Measurements from ENCODE around the gene PLEKHH2. TPM values are rescaled to one million over a fixed set of nuclear protein-coding genes. Genes with fewer than 3 reads are reported as not detected.

Gene PLEKHH2
- total RNA-seq, 1 donor from 2014 or later = 1.8 TPM

DNA sequence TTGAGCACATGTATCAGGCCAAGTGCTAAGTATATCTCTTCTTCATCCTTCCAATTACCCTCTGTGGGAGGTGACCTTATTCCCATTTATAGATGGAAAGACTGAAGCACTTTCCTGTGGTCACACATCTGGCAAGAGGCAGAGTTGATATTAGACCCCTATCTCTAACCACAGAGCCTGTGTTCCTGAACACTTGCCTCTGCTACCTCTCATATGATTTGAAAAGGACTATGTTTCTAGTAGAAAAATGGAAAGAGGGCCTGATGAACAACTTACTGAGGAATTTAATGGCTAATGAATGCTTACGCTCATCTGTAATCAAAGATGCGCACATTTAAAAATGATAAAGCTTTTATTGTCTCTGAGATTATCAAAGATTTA, 90.6 kb downstream of the PLEKHH2 start:
- no peak for FAIRE-seq

DNA sequence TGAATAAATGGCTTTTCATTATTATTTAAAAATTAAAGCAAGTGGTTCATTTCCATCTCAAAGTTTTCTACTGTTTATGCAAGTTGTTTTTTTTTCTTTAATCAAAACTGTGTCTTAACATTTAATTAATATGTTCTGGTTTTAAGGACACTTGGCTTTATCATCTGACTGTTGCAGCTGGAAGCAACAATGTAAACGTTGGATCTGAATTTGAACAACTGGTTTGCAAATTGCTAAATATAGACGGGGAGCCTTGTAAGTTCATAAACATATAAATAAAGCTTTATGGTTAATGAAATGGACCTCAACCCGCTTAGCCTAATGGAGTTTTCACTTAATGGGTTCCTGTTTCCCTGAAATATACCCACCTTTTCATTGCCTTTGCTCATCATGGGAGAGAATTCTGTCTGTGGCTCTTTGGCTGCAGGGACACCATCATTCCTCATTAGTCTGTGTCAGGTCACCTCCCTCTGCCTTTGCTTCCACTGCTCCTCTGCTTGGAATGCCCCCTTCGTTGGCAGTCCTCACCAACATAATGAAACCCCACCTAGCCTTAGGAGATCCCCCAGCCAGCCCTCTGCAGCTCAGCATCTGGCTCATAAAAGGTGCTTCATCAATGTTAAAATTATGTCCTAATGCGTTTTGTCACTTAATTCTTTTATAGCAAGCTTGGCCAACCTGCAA, 92.6 kb downstream of the PLEKHH2 start:
- Histone ChIP-seq H3K36me3 (ENCODE audit: control insufficient read depth, insufficient read depth, low read length) (no peaks in the 10 kb centered on the region), H3K27me3 (ENCODE audit: control insufficient read depth, insufficient read depth, low read length) (no peaks in the 10 kb centered on the region), H3K4me3 (ENCODE audit: low read depth, low read length) (no peak overlapping the region)
- FAIRE-seq (no peak), DNase-seq (ENCODE audit: low read depth) (no peak)
- TF ChIP-seq, protein P1, sequence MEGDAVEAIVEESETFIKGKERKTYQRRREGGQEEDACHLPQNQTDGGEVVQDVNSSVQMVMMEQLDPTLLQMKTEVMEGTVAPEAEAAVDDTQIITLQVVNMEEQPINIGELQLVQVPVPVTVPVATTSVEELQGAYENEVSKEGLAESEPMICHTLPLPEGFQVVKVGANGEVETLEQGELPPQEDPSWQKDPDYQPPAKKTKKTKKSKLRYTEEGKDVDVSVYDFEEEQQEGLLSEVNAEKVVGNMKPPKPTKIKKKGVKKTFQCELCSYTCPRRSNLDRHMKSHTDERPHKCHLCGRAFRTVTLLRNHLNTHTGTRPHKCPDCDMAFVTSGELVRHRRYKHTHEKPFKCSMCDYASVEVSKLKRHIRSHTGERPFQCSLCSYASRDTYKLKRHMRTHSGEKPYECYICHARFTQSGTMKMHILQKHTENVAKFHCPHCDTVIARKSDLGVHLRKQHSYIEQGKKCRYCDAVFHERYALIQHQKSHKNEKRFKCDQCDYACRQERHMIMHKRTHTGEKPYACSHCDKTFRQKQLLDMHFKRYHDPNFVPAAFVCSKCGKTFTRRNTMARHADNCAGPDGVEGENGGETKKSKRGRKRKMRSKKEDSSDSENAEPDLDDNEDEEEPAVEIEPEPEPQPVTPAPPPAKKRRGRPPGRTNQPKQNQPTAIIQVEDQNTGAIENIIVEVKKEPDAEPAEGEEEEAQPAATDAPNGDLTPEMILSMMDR (IDR thresholded peaks at IDR 0.05; ENCODE audit: insufficient read depth, low read length, severe bottlenecking) = no peak

More for the DNA sequence above, 90.6 kb downstream of the PLEKHH2 start:
- TF ChIP-seq, protein P1 (IDR thresholded peaks at IDR 0.05; ENCODE audit: insufficient read depth, low read length, severe bottlenecking) = no peak
- Histone ChIP-seq H3K36me3 (ENCODE audit: control insufficient read depth, insufficient read depth, low read length) (no peaks in the 10 kb centered on the region), H3K27me3 (ENCODE audit: control insufficient read depth, insufficient read depth, low read length) (no peaks in the 10 kb centered on the region), H3K4me3 (ENCODE audit: low read depth, low read length) (no peak overlapping the region)
- DNase-seq (ENCODE audit: low read depth) = no peak

DNA sequence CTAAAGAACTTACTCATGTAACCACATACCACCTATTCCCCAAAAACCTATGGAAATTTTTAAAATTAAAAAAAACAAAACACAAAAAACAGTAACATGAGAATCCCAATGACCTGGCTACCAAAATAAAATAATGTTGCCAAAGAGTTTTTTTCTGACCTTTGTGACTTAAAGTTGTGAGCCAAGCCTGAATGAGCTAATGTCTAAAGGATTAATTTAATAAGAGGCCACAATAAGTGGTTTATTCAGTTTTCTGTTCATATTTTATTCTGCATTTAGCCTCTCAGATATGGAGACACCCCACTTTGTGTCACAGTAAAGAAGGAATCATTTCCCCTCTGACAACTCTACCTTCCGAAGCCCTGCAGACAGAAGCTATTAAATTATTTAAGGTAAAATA, 94.2 kb downstream of the PLEKHH2 start:
- no peaks in the 10 kb centered on the region for H3K36me3 ChIP-seq (ENCODE audit: control insufficient read depth, insufficient read depth, low read length)
- TF ChIP-seq, protein P1 (IDR thresholded peaks at IDR 0.05; ENCODE audit: insufficient read depth, low read length, severe bottlenecking) = no peak
- no peaks in the 10 kb centered on the region for H3K27me3 ChIP-seq (ENCODE audit: control insufficient read depth, insufficient read depth, low read length)
- DNase-seq (ENCODE audit: low read depth) (no peak), FAIRE-seq (no peak)
- no peak overlapping the region for H3K4me3 ChIP-seq (ENCODE audit: low read depth, low read length)

DNA sequence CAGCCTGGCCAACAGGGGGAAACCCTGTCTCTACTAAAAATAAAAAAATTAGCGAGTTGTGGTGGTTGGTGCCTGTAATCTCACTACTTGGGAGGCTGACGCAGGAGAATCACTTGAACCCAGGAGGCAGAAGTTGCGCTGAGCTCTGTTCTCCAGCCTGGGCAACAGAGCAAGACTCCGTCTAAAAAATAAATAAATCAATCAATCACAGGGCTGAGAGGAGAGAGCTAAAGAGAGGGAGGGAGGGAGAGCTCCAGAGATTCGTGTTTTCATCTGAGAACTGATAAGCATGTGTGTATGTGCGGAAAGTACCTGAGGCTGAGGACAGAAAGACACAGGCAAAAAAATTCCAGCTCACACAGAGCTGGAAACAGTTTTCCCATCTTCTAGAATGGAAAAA, 99.6 kb downstream of the PLEKHH2 start:
- H3K4me3 ChIP-seq (ENCODE audit: low read depth, low read length) = no peak overlapping the region
- no peaks in the 10 kb centered on the region for H3K36me3 ChIP-seq (ENCODE audit: control insufficient read depth, insufficient read depth, low read length)
- TF ChIP-seq, protein P1 (IDR thresholded peaks at IDR 0.05; ENCODE audit: insufficient read depth, low read length, severe bottlenecking) = no peak
- H3K27me3 ChIP-seq (ENCODE audit: control insufficient read depth, insufficient read depth, low read length) = no peaks in the 10 kb centered on the region
- DNase-seq (ENCODE audit: low read depth) (no peak), FAIRE-seq (no peak)

DNA sequence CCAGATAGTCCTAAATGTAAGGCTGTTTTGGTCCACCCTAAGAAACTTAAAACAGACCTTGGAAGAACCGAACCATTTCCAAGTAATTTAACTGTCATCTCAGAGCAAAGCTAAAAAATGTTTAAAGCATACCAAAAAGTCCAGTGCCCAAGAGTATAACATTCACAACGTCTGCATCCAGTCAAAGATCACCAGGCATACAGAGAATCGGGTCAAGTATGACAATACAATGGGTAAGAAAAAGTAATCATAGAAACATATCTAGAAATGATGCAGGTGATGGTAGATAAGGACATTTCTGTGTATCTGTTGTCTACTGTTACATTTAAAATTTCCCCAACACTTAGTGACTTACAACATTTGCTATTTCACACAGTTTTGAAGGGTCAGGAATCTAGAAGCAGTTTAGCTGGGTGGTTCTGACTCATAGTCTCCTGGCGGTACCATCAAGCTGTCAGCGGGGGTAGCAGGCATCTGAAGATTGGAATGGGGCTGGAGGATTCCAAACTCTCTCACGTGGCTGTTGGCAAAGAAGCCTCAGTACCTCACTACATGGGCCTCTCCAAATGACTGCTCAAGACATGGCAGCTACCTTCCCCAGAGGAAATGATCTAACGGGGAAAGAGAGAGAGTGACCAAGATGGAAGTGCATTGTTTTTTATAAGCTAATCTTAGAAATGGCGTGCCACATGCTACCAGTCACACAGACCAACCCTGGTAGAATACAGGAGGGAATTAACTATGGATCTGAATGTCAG, 100.2 kb downstream of the PLEKHH2 start:
- TF ChIP-seq, protein P1 (IDR thresholded peaks at IDR 0.05; ENCODE audit: insufficient read depth, low read length, severe bottlenecking) = no peak
- FAIRE-seq (no peak), DNase-seq (ENCODE audit: low read depth) (peak; percentile 14)
- Histone ChIP-seq H3K4me3 (ENCODE audit: low read depth, low read length) (no peak overlapping the region), H3K27me3 (ENCODE audit: control insufficient read depth, insufficient read depth, low read length) (no peaks in the 10 kb centered on the region), H3K36me3 (ENCODE audit: control insufficient read depth, insufficient read depth, low read length) (no peaks in the 10 kb centered on the region)

Measured in bronchial epithelial cell (primary cell).